GM23338 (cell line): ENCODE measurements around the gene DAPK2. TPM values are rescaled to one million over a fixed set of nuclear protein-coding genes. Genes with fewer than 3 reads are reported as not detected.

Experiments
- ATAC-seq: fragments of 200-7000 bp; cut with Tn5 transposase; 3 replicates; pipeline ENCODE4 v1.9.1; 2020
- DNase-seq: peaks from one replicate; pipeline ENCODE4 v3.0.0-alpha.2; 2015; ENCODE audit warnings: low spot score
- H2AFZ ChIP-seq: fragments of 200-600 bp; sonication (generic); 2 replicates; pipeline ENCODE4 v1.8.0; 2016; ENCODE audit warnings: antibody characterized with exemption, mild to moderate bottlenecking, moderate library complexity
- H3F3A ChIP-seq: fragments of 200-600 bp; sonication (generic); replicated peaks from 2 replicates; pipeline ENCODE4 v1.8.0; 2017; ENCODE audit warnings: antibody characterized with exemption, mixed run types, low read depth
- H3K27ac ChIP-seq: fragments of 200-600 bp; sonication (generic); 2 replicates; pipeline ENCODE4 v1.6.1; 2016; ENCODE audit warnings: low read depth
- H3K27me3 ChIP-seq: fragments of 200-600 bp; sonication (generic); 2 replicates; pipeline ENCODE4 v1.8.0; 2016; ENCODE audit warnings: mild to moderate bottlenecking, mixed run types, moderate library complexity; ENCODE audit not compliant: insufficient read depth
- H3K36me3 ChIP-seq: fragments of 200-600 bp; sonication (generic); 2 replicates; pipeline ENCODE4 v1.8.0; 2016; ENCODE audit warnings: mild to moderate bottlenecking; ENCODE audit not compliant: insufficient read depth
- H3K4me1 ChIP-seq: fragments of 200-600 bp; sonication (generic); 2 replicates; pipeline ENCODE4 v1.8.0; 2016; ENCODE audit warnings: mild to moderate bottlenecking, moderate library complexity; ENCODE audit not compliant: insufficient read depth
- H3K4me2 ChIP-seq: fragments of 200-600 bp; sonication (generic); 2 replicates; pipeline ENCODE4 v1.7.1; 2017; ENCODE audit warnings: mixed run types
- H3K4me3 ChIP-seq: fragments of 200-600 bp; sonication (generic); 2 replicates; pipeline ENCODE4 v1.6.1; 2016; ENCODE audit warnings: mixed run types
- H3K79me2 ChIP-seq: fragments of 200-600 bp; sonication (generic); replicated peaks from 2 replicates; pipeline ENCODE4 v1.8.0; 2017; ENCODE audit warnings: mild to moderate bottlenecking; ENCODE audit not compliant: insufficient read depth
- H3K9me2 ChIP-seq: fragments of 200-600 bp; sonication (generic); 2 replicates; pipeline ENCODE4 v1.8.0; 2017; ENCODE audit not compliant: insufficient read depth
- H4K20me1 ChIP-seq: fragments of 200-600 bp; sonication (generic); replicated peaks from 2 replicates; pipeline ENCODE4 v1.8.0; 2017; ENCODE audit warnings: mild to moderate bottlenecking; ENCODE audit not compliant: insufficient read depth
- H3K27ac Mint-ChIP-seq: 2 replicates; pipeline ENCODE4 v1.8.0; 2020; ENCODE audit warnings: inconsistent platforms, mild to moderate bottlenecking, moderate library complexity, mixed read lengths
- H3K27me3 Mint-ChIP-seq: 3 replicates; pipeline ENCODE4 v1.8.0; 2022; ENCODE audit warnings: low read depth, mild to moderate bottlenecking, moderate library complexity, mixed read lengths, inconsistent platforms; ENCODE audit not compliant: insufficient read depth, poor library complexity
- H3K36me3 Mint-ChIP-seq: 3 replicates; pipeline ENCODE4 v1.8.0; 2021; ENCODE audit warnings: low read depth, mild to moderate bottlenecking, inconsistent platforms, moderate library complexity, mixed read lengths
- H3K4me1 Mint-ChIP-seq: 3 replicates; pipeline ENCODE4 v1.8.0; 2020; ENCODE audit warnings: mild to moderate bottlenecking, inconsistent platforms, mixed read lengths
- H3K4me3 Mint-ChIP-seq: 3 replicates; pipeline ENCODE4 v1.8.0; 2021; ENCODE audit warnings: moderate library complexity, mild to moderate bottlenecking, inconsistent platforms, mixed read lengths
- H3K9me3 Mint-ChIP-seq: 3 replicates; pipeline ENCODE4 v1.8.0; 2020; ENCODE audit warnings: moderate library complexity, mild to moderate bottlenecking, inconsistent platforms, mixed read lengths
- ETS1 ChIP-seq: IDR thresholded peaks from 2 replicates; pipeline ENCODE4 v1.6.1; 2016; ENCODE audit warnings: antibody characterized with exemption
- EZH2 ChIP-seq: fragments of 200-600 bp; sonication (generic); IDR thresholded peaks from one replicate; pipeline ENCODE4 v1.8.0; 2017; ENCODE audit warnings: antibody characterized with exemption, mild to moderate bottlenecking, low read depth; ENCODE audit not compliant: unreplicated experiment
- JUNB ChIP-seq: IDR thresholded peaks from one replicate; pipeline ENCODE4 v1.6.1; 2016; ENCODE audit warnings: antibody characterized with exemption; ENCODE audit not compliant: unreplicated experiment
- NANOG ChIP-seq: IDR thresholded peaks from 2 replicates; pipeline ENCODE4 v1.6.1; 2016; ENCODE audit warnings: antibody characterized with exemption, borderline replicate concordance
- POLR2AphosphoS5 ChIP-seq: IDR thresholded peaks from 2 replicates; pipeline ENCODE4 v1.6.1; 2016; ENCODE audit warnings: antibody characterized with exemption, low read depth
- STAT1 ChIP-seq: IDR thresholded peaks from one replicate; pipeline ENCODE4 v1.6.1; 2016; ENCODE audit warnings: antibody characterized with exemption; ENCODE audit not compliant: unreplicated experiment
- ZNF114 ChIP-seq: fragments of 250-450 bp; sonication (Bioruptor Pico); IDR thresholded peaks from 2 replicates; pipeline ENCODE4 v1.5.0; 2020; ENCODE audit warnings: mild to moderate bottlenecking, moderate library complexity
- ZNF331 ChIP-seq: fragments of 250-450 bp; sonication (Bioruptor Pico); IDR thresholded peaks from 2 replicates; pipeline ENCODE4 v1.5.0; 2020; ENCODE audit warnings: low read depth, mild to moderate bottlenecking, moderate library complexity
- polyA plus RNA-seq: library from polyadenylated mRNA; unstranded; fragments of >200 nt; fragmentation: Nextera tagmentation; extraction: Ambion mirVana; gene quantifications from 2 replicates; pipeline ENCODE4 v1.2.1, GENCODE V29; 2016
- total RNA-seq: library from RNA; depleted of rRNA; stranded (reverse); fragments of >200 nt; shearing (Covaris generic); gene quantifications from 2 replicates; pipeline ENCODE4 v1.2.3, GENCODE V29; 2014
- TF ChIP-seq, protein P1 (sequence below): IDR thresholded peaks from one replicate; pipeline ENCODE4 v1.6.1; 2018; ENCODE audit warnings: antibody characterized with exemption; ENCODE audit not compliant: unreplicated experiment
- TF ChIP-seq, protein P2 (sequence below): fragments of 250-450 bp; sonication (Bioruptor Pico); IDR thresholded peaks from 2 replicates; pipeline ENCODE4 v1.5.0; 2020; ENCODE audit warnings: mild to moderate bottlenecking, moderate library complexity

Gene DAPK2
- total and polyA plus RNA-seq, 2 experiments from 2014 or later: 1.6 to 3.1 TPM

DNA sequence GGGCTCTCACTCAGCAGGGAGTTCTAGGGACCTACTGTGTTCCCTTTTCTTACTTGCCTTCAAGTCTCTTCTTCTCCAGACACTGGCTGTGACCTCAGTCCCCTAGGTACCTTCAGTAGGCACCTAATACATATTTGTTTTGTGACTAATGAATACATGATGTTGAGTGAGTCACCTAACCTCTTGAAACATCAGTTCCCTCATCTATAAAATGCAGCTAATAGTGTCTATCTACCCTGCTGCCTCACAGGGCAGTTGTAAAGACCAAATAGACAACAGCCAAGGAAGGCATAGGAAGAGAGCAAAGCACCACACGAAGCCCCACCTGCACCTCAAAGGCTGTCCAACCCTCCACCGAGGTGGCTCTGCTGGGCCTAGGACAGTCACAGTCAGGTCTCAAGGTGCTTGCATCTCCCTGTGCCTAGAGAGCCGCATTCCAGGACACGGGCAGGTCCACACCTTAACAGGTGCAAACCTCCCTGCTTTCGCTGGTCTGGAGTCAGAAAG is 29.1 kb downstream of the DAPK2 start (continued):
- TF ChIP-seq EZH2: no peak
- TF ChIP-seq ZNF331: no peak
- TF ChIP-seq ETS1: no peak
- no peak for TF ChIP-seq STAT1
- no peak for TF ChIP-seq JUNB
- TF ChIP-seq POLR2AphosphoS5: no peak
- no peak for TF ChIP-seq NANOG

DNA sequence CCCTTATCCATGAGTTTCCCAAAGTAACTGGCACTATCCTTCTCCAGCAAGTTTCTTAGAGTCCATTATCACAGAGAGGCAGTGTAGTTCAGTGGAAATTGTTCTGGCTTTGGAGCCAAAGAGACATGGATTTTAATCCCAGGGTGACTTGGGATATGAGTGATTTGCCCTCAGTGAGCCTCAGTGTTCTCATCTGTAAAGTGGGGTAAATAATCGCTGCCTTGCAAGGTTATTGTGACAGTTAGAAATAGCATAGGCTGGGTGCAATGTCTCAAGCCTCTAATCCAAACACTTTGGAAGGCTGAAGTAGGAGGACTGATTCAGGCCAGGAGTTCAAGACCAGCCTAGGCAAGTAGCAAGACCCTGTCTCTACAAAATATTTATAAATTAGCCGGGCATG is 30.0 kb downstream of the DAPK2 start:
- H3K79me2 ChIP-seq: no peaks in the 10 kb centered on the region
- no peak overlapping the region for H3K27ac ChIP-seq
- no peak overlapping the region for H2AFZ ChIP-seq
- H3K9me3 Mint-ChIP-seq: no peaks in the 10 kb centered on the region; the same call in 2 of the 3 replicates
- peaks cover 2% of the 10 kb centered on the region for H3K27me3 Mint-ChIP-seq
- H3K4me3 Mint-ChIP-seq: no peak overlapping the region
- no peaks in the 10 kb centered on the region for H3K4me1 ChIP-seq
- H3K4me2 ChIP-seq: no peak overlapping the region
- ATAC-seq (no peak), DNase-seq (no peak)
- no peaks in the 10 kb centered on the region for H3K27me3 ChIP-seq
- no peaks in the 10 kb centered on the region for H4K20me1 ChIP-seq
- no peaks in the 10 kb centered on the region for H3F3A ChIP-seq
- 0 out of 2 replicates have a peak, but pooled peaks cover 3% of the 10 kb centered on the region for H3K9me2 ChIP-seq
- no peaks in the 10 kb centered on the region for H3K36me3 Mint-ChIP-seq
- H3K27ac Mint-ChIP-seq: no peak overlapping the region; the same call in 1 of the 2 replicates
- H3K4me3 ChIP-seq: no peak overlapping the region
- TF ChIP-seq ZNF331: no peak
- TF ChIP-seq ZNF114: no peak
- TF ChIP-seq STAT1: no peak
- TF ChIP-seq, protein P1, sequence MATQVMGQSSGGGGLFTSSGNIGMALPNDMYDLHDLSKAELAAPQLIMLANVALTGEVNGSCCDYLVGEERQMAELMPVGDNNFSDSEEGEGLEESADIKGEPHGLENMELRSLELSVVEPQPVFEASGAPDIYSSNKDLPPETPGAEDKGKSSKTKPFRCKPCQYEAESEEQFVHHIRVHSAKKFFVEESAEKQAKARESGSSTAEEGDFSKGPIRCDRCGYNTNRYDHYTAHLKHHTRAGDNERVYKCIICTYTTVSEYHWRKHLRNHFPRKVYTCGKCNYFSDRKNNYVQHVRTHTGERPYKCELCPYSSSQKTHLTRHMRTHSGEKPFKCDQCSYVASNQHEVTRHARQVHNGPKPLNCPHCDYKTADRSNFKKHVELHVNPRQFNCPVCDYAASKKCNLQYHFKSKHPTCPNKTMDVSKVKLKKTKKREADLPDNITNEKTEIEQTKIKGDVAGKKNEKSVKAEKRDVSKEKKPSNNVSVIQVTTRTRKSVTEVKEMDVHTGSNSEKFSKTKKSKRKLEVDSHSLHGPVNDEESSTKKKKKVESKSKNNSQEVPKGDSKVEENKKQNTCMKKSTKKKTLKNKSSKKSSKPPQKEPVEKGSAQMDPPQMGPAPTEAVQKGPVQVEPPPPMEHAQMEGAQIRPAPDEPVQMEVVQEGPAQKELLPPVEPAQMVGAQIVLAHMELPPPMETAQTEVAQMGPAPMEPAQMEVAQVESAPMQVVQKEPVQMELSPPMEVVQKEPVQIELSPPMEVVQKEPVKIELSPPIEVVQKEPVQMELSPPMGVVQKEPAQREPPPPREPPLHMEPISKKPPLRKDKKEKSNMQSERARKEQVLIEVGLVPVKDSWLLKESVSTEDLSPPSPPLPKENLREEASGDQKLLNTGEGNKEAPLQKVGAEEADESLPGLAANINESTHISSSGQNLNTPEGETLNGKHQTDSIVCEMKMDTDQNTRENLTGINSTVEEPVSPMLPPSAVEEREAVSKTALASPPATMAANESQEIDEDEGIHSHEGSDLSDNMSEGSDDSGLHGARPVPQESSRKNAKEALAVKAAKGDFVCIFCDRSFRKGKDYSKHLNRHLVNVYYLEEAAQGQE: no peak
- no peaks in the 10 kb centered on the region for H3K36me3 ChIP-seq
- H3K4me1 Mint-ChIP-seq: peaks cover 6% of the 10 kb centered on the region; the same call in 2 of the 3 replicates

- Mint-ChIP-seq H3K4me3 (no peak overlapping the region), H3K27me3 (peaks cover 2% of the 10 kb centered on the region), H3K9me3 (no peaks in the 10 kb centered on the region), H3K4me1 (peaks cover 13% of the 10 kb centered on the region), H3K27ac (no peak overlapping the region), H3K36me3 (no peaks in the 10 kb centered on the region)
- Histone ChIP-seq H3K36me3 (no peaks in the 10 kb centered on the region), H3K79me2 (no peaks in the 10 kb centered on the region), H3K27me3 (no peaks in the 10 kb centered on the region), H2AFZ (no peak overlapping the region), H4K20me1 (no peaks in the 10 kb centered on the region), H3K9me2 (0 out of 2 replicates have a peak, but pooled peaks cover 3% of the 10 kb centered on the region), H3F3A (no peaks in the 10 kb centered on the region), H3K27ac (no peak overlapping the region), H3K4me1 (no peaks in the 10 kb centered on the region), H3K4me2 (no peak overlapping the region), H3K4me3 (no peak overlapping the region)
- no peak for DNase-seq
- no peak for ATAC-seq
- TF ChIP-seq POLR2AphosphoS5: no peak
- TF ChIP-seq NANOG: no peak
- TF ChIP-seq, protein P2, sequence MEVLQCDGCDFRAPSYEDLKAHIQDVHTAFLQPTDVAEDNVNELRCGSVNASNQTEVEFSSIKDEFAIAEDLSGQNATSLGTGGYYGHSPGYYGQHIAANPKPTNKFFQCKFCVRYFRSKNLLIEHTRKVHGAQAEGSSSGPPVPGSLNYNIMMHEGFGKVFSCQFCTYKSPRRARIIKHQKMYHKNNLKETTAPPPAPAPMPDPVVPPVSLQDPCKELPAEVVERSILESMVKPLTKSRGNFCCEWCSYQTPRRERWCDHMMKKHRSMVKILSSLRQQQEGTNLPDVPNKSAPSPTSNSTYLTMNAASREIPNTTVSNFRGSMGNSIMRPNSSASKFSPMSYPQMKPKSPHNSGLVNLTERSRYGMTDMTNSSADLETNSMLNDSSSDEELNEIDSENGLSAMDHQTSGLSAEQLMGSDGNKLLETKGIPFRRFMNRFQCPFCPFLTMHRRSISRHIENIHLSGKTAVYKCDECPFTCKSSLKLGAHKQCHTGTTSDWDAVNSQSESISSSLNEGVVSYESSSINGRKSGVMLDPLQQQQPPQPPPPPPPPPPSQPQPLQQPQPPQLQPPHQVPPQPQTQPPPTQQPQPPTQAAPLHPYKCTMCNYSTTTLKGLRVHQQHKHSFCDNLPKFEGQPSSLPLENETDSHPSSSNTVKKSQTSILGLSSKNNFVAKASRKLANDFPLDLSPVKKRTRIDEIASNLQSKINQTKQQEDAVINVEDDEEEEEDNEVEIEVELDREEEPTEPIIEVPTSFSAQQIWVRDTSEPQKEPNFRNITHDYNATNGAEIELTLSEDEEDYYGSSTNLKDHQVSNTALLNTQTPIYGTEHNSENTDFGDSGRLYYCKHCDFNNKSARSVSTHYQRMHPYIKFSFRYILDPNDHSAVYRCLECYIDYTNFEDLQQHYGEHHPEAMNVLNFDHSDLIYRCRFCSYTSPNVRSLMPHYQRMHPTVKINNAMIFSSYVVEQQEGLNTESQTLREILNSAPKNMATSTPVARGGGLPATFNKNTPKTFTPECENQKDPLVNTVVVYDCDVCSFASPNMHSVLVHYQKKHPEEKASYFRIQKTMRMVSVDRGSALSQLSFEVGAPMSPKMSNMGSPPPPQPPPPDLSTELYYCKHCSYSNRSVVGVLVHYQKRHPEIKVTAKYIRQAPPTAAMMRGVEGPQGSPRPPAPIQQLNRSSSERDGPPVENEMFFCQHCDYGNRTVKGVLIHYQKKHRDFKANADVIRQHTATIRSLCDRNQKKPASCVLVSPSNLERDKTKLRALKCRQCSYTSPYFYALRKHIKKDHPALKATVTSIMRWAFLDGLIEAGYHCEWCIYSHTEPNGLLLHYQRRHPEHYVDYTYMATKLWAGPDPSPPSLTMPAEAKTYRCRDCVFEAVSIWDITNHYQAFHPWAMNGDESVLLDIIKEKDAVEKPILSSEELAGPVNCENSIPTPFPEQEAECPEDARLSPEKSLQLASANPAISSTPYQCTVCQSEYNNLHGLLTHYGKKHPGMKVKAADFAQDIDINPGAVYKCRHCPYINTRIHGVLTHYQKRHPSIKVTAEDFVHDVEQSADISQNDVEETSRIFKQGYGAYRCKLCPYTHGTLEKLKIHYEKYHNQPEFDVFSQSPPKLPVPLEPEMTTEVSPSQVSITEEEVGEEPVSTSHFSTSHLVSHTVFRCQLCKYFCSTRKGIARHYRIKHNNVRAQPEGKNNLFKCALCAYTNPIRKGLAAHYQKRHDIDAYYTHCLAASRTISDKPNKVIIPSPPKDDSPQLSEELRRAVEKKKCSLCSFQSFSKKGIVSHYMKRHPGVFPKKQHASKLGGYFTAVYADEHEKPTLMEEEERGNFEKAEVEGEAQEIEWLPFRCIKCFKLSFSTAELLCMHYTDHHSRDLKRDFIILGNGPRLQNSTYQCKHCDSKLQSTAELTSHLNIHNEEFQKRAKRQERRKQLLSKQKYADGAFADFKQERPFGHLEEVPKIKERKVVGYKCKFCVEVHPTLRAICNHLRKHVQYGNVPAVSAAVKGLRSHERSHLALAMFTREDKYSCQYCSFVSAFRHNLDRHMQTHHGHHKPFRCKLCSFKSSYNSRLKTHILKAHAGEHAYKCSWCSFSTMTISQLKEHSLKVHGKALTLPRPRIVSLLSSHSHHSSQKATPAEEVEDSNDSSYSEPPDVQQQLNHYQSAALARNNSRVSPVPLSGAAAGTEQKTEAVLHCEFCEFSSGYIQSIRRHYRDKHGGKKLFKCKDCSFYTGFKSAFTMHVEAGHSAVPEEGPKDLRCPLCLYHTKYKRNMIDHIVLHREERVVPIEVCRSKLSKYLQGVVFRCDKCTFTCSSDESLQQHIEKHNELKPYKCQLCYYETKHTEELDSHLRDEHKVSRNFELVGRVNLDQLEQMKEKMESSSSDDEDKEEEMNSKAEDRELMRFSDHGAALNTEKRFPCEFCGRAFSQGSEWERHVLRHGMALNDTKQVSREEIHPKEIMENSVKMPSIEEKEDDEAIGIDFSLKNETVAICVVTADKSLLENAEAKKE (CRISPR knock-in tag): no peak
- no peak for TF ChIP-seq EZH2
- no peak for TF ChIP-seq ZNF114
- no peak for TF ChIP-seq ZNF331
Observed at GRCh38 chr15:64014995-64015394, 31.3 kb downstream of the DAPK2 start.
